Mesendoderm (in vitro differentiated cells): ENCODE results near the gene SH2D4B.

Experiments
- DNase-seq: peaks from one replicate; pipeline ENCODE4 v3.0.0; 2013
- H2AK5ac ChIP-seq: 2 replicates; pipeline ENCODE4 v1.6.1; 2013; ENCODE audit warnings: low read length, inconsistent platforms
- H2BK120ac ChIP-seq: 2 replicates; pipeline ENCODE4 v1.6.1; 2013; ENCODE audit warnings: low read depth, mild to moderate bottlenecking, low read length, moderate library complexity, mixed read lengths
- H2BK15ac ChIP-seq: replicated peaks from 2 replicates; pipeline ENCODE4 v1.6.1; 2013; ENCODE audit warnings: low read depth, mild to moderate bottlenecking, moderate library complexity
- H2BK5ac ChIP-seq: 2 replicates; pipeline ENCODE4 v1.6.1; 2013; ENCODE audit warnings: low read length, inconsistent platforms
- H3K18ac ChIP-seq: 2 replicates; pipeline ENCODE4 v1.6.1; 2013; ENCODE audit warnings: mild to moderate bottlenecking, low read length, mixed read lengths
- H3K23ac ChIP-seq: one replicate; pipeline ENCODE4 v1.6.1; 2013; ENCODE audit warnings: low read length
- H3K27ac ChIP-seq: 2 replicates; pipeline ENCODE4 v1.5.1; 2013; ENCODE audit warnings: low read depth, mild to moderate bottlenecking, inconsistent platforms, low read length, moderate library complexity
- H3K27me3 ChIP-seq: 2 replicates; pipeline ENCODE4 v1.6.1; 2013; ENCODE audit warnings: low read length, control low read depth, mild to moderate bottlenecking, inconsistent platforms; ENCODE audit not compliant: insufficient read depth, poor library complexity
- H3K36me3 ChIP-seq: 2 replicates; pipeline ENCODE4 v1.6.1; 2013; ENCODE audit warnings: low read length, inconsistent platforms; ENCODE audit not compliant: control insufficient read depth, insufficient read depth
- H3K4ac ChIP-seq: one replicate; pipeline ENCODE4 v1.6.1; 2013; ENCODE audit warnings: low read depth, mild to moderate bottlenecking, low read length, moderate library complexity
- H3K4me1 ChIP-seq: 2 replicates; pipeline ENCODE4 v1.6.1; 2013; ENCODE audit warnings: low read depth, low read length, inconsistent platforms; ENCODE audit not compliant: control insufficient read depth
- H3K4me2 ChIP-seq: 2 replicates; pipeline ENCODE4 v1.6.1; 2013; ENCODE audit warnings: low read length
- H3K4me3 ChIP-seq: 2 replicates; pipeline ENCODE4 v1.5.1; 2013; ENCODE audit warnings: mild to moderate bottlenecking, low read length
- H3K56ac ChIP-seq: one replicate; pipeline ENCODE4 v1.6.1; 2013; ENCODE audit warnings: low read length
- H3K79me1 ChIP-seq: 2 replicates; pipeline ENCODE4 v1.6.1; 2013; ENCODE audit warnings: low read length, inconsistent platforms
- H3K79me2 ChIP-seq: 2 replicates; pipeline ENCODE4 v1.6.1; 2013; ENCODE audit warnings: mild to moderate bottlenecking, low read length; ENCODE audit not compliant: control insufficient read depth, insufficient read depth
- H3K9ac ChIP-seq: 2 replicates; pipeline ENCODE4 v1.6.1; 2013; ENCODE audit warnings: low read length, inconsistent platforms
- H4K5ac ChIP-seq: one replicate; pipeline ENCODE4 v1.6.1; 2013; ENCODE audit warnings: low read length
- H4K8ac ChIP-seq: one replicate; pipeline ENCODE4 v1.6.1; 2013; ENCODE audit warnings: low read depth, mild to moderate bottlenecking, control low read depth, low read length, moderate library complexity
- WGBS: extraction: QIAGEN DNeasy Blood & Tissue Kit; methylation state at CpG from one replicate; pipeline ENCODE4 v1.1.7; 2013; ENCODE audit warnings: low lambda C conversion rate, missing lambda C conversion rate; ENCODE audit not compliant: insufficient coverage; ENCODE audit errors: extremely low coverage; 5-methylcytosine and 5-hydroxymethylcytosine counted together

Gene SH2D4B

GRCh38 chr10:80655898-80656297 lies 118.2 kb downstream of the SH2D4B start:
- H3K23ac ChIP-seq = no peak overlapping the region
- H3K9ac ChIP-seq = no peak overlapping the region
- no peak overlapping the region for H3K56ac ChIP-seq
- H3K79me1 ChIP-seq = no peaks in the 10 kb centered on the region
- no peak overlapping the region for H3K4ac ChIP-seq
- H2BK5ac ChIP-seq = no peak overlapping the region
- H3K27me3 ChIP-seq = no peaks in the 10 kb centered on the region
- H3K27ac ChIP-seq = no peak overlapping the region
- no peak overlapping the region for H4K5ac ChIP-seq
- DNase-seq = no peak
- H3K36me3 ChIP-seq = no peaks in the 10 kb centered on the region
- H3K4me1 ChIP-seq = no peaks in the 10 kb centered on the region
- no peak overlapping the region for H2BK120ac ChIP-seq
- no peak overlapping the region for H4K8ac ChIP-seq
- no peak overlapping the region for H3K4me2 ChIP-seq
- H3K79me2 ChIP-seq = no peaks in the 10 kb centered on the region
- WGBS = no CpG with 5 or more reads among the region's 1 CpG
- no peak overlapping the region for H3K18ac ChIP-seq
- H2BK15ac ChIP-seq = no peak overlapping the region
- no peak overlapping the region for H2AK5ac ChIP-seq
- H3K4me3 ChIP-seq = no peak overlapping the region

GRCh38 chr10:80658068-80658467 lies 120.4 kb downstream of the SH2D4B start:
- Histone ChIP-seq H2BK5ac (no peak overlapping the region), H3K27me3 (no peaks in the 10 kb centered on the region), H3K79me1 (no peaks in the 10 kb centered on the region), H3K23ac (no peak overlapping the region), H3K18ac (no peak overlapping the region), H2BK120ac (no peak overlapping the region), H4K8ac (no peak overlapping the region), H3K36me3 (no peaks in the 10 kb centered on the region), H3K4me3 (no peak overlapping the region), H3K27ac (no peak overlapping the region), H4K5ac (no peak overlapping the region), H3K79me2 (no peaks in the 10 kb centered on the region), H3K4ac (no peak overlapping the region), H3K4me2 (no peak overlapping the region), H2AK5ac (no peak overlapping the region), H3K4me1 (no peaks in the 10 kb centered on the region), H3K9ac (no peak overlapping the region), H3K56ac (no peak overlapping the region), H2BK15ac (no peak overlapping the region)
- no CpG with 5 or more reads among the region's 6 CpGs for WGBS
- DNase-seq = no peak

GRCh38 chr10:80659289-80659688 lies 121.6 kb downstream of the SH2D4B start:
- no peak overlapping the region for H3K4me3 ChIP-seq
- no peaks in the 10 kb centered on the region for H3K79me1 ChIP-seq
- H4K8ac ChIP-seq = no peak overlapping the region
- H3K4me2 ChIP-seq = no peak overlapping the region
- H4K5ac ChIP-seq = no peak overlapping the region
- H2BK120ac ChIP-seq = no peak overlapping the region
- H3K4me1 ChIP-seq = no peaks in the 10 kb centered on the region
- no CpG with 5 or more reads among the region's 9 CpGs for WGBS
- H2AK5ac ChIP-seq = no peak overlapping the region
- no peak overlapping the region for H3K18ac ChIP-seq
- no peak overlapping the region for H3K27ac ChIP-seq
- no peak overlapping the region for H3K4ac ChIP-seq
- no peak overlapping the region for H3K9ac ChIP-seq
- DNase-seq = no peak
- no peak overlapping the region for H2BK15ac ChIP-seq
- no peak overlapping the region for H2BK5ac ChIP-seq
- H3K27me3 ChIP-seq = no peaks in the 10 kb centered on the region
- H3K56ac ChIP-seq = no peak overlapping the region
- H3K23ac ChIP-seq = no peak overlapping the region
- no peaks in the 10 kb centered on the region for H3K79me2 ChIP-seq
- H3K36me3 ChIP-seq = no peaks in the 10 kb centered on the region

GRCh38 chr10:80660266-80660665 lies 122.6 kb downstream of the SH2D4B start:
- no peak overlapping the region for H3K56ac ChIP-seq
- no peaks in the 10 kb centered on the region for H3K79me1 ChIP-seq
- no peak overlapping the region for H4K5ac ChIP-seq
- no peak overlapping the region for H4K8ac ChIP-seq
- no peak overlapping the region for H3K4me2 ChIP-seq
- H3K4me1 ChIP-seq = no peaks in the 10 kb centered on the region
- no peak for DNase-seq
- no peak overlapping the region for H3K4ac ChIP-seq
- no peak overlapping the region for H2AK5ac ChIP-seq
- H3K4me3 ChIP-seq = no peak overlapping the region
- no peak overlapping the region for H3K27ac ChIP-seq
- H3K9ac ChIP-seq = no peak overlapping the region
- no peak overlapping the region for H3K18ac ChIP-seq
- no peaks in the 10 kb centered on the region for H3K36me3 ChIP-seq
- H2BK5ac ChIP-seq = no peak overlapping the region
- no peak overlapping the region for H3K23ac ChIP-seq
- no peaks in the 10 kb centered on the region for H3K27me3 ChIP-seq
- H3K79me2 ChIP-seq = no peaks in the 10 kb centered on the region
- H2BK15ac ChIP-seq = no peak overlapping the region
- H2BK120ac ChIP-seq = no peak overlapping the region
- no CpG with 5 or more reads among the region's 7 CpGs for WGBS

- no peak for DNase-seq
These were observed 123.0 kb downstream of the SH2D4B start for GRCh38 chr10:80660736-80661135.

GRCh38 chr10:80661526-80661925 lies 123.8 kb downstream of the SH2D4B start:
- Histone ChIP-seq H3K23ac (no peak overlapping the region), H2BK5ac (no peak overlapping the region), H2BK120ac (no peak overlapping the region), H3K4me2 (no peak overlapping the region), H3K27me3 (no peaks in the 10 kb centered on the region), H2BK15ac (no peak overlapping the region), H3K27ac (no peak overlapping the region), H3K79me2 (no peaks in the 10 kb centered on the region), H3K56ac (no peak overlapping the region), H3K9ac (no peak overlapping the region), H4K8ac (no peak overlapping the region), H4K5ac (no peak overlapping the region), H2AK5ac (no peak overlapping the region), H3K79me1 (no peaks in the 10 kb centered on the region), H3K18ac (no peak overlapping the region), H3K36me3 (no peaks in the 10 kb centered on the region), H3K4me1 (no peaks in the 10 kb centered on the region), H3K4me3 (no peak overlapping the region), H3K4ac (no peak overlapping the region)
- no CpG with 5 or more reads among the region's 3 CpGs for WGBS
- DNase-seq = no peak

More at GRCh38 chr10:80660736-80661135, 123.0 kb downstream of the SH2D4B start:
- Histone ChIP-seq H3K23ac (no peak overlapping the region), H3K4me3 (no peak overlapping the region), H2BK120ac (no peak overlapping the region), H2AK5ac (no peak overlapping the region), H3K4ac (no peak overlapping the region), H4K5ac (no peak overlapping the region), H2BK5ac (no peak overlapping the region), H2BK15ac (no peak overlapping the region), H3K79me1 (no peaks in the 10 kb centered on the region), H3K56ac (no peak overlapping the region), H3K9ac (no peak overlapping the region), H3K36me3 (no peaks in the 10 kb centered on the region), H3K4me1 (no peaks in the 10 kb centered on the region), H3K27me3 (no peaks in the 10 kb centered on the region), H3K18ac (no peak overlapping the region), H3K79me2 (no peaks in the 10 kb centered on the region), H3K4me2 (no peak overlapping the region), H4K8ac (no peak overlapping the region), H3K27ac (no peak overlapping the region)
- WGBS = no CpG with 5 or more reads among the region's 7 CpGs
